Uterus (tissue), 2 donors: ENCODE measurements around the gene SEMA4B.

Source experiments
- CTCF ChIP-seq, 4 experiments: fragments of 200-600 bp in 2 of 4; fragments of 450-650 bp in 2 of 4; sonication (generic) in 2 of 4; IDR thresholded peaks; one replicate each; pipeline ENCODE4 v1.5.1; 2016 to 2019; ENCODE audit warnings: antibody characterized with exemption in 4 of 4, mild to moderate bottlenecking in 2 of 4, moderate library complexity in 1 of 4
- POLR2A ChIP-seq, 2 donors: fragments of 450-650 bp; IDR thresholded peaks; one replicate each; pipeline ENCODE4 v1.6.1; 2016; ENCODE audit warnings: antibody characterized with exemption in 2 of 2, mild to moderate bottlenecking in 1 of 2, moderate library complexity in 1 of 2

GRCh38 chr15:90167121-90167520, 34.0 kb upstream of the SEMA4B start:
- TF ChIP-seq CTCF (IDR thresholded peaks at IDR 0.05) (no peak), POLR2A (IDR thresholded peaks at IDR 0.05) (no peak)
